ENCODE data around the gene TRABD2B. TPM values are rescaled to one million over a fixed set of nuclear protein-coding genes. Genes with fewer than 3 reads are reported as not detected.

The TRABD2B gene
- total RNA-seq, 1 donor from 2014 or later = 6.7 TPM

DNA sequence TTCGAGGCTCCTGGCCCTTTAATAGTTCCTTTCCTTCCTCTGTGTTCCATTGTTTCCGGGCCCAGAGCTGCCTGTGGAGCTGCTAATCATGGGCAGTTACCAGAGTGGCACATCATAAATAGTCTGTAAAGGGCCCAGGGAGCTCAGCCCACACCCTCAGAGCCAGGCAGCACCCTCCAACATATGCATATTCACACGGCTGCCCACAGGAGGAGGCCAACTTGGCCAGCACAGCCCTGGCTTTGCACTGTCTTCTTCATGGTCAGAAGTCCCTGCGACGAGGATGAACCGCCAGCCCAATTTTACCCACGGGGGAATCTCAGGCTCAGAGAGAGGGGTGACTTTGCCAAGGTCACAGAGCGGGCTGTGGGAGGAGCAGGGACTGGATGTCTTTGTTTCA, 172.5 kb downstream of the TRABD2B start:
- TF ChIP-seq, protein P1, sequence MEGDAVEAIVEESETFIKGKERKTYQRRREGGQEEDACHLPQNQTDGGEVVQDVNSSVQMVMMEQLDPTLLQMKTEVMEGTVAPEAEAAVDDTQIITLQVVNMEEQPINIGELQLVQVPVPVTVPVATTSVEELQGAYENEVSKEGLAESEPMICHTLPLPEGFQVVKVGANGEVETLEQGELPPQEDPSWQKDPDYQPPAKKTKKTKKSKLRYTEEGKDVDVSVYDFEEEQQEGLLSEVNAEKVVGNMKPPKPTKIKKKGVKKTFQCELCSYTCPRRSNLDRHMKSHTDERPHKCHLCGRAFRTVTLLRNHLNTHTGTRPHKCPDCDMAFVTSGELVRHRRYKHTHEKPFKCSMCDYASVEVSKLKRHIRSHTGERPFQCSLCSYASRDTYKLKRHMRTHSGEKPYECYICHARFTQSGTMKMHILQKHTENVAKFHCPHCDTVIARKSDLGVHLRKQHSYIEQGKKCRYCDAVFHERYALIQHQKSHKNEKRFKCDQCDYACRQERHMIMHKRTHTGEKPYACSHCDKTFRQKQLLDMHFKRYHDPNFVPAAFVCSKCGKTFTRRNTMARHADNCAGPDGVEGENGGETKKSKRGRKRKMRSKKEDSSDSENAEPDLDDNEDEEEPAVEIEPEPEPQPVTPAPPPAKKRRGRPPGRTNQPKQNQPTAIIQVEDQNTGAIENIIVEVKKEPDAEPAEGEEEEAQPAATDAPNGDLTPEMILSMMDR (conservative IDR thresholded peaks at IDR 0.05) = no peak
- Mint-ChIP-seq H3K9me3 (no peaks in the 10 kb centered on the region), H3K4me3 (no peak overlapping the region), H3K36me3 (no peaks in the 10 kb centered on the region), H3K27ac (no peak overlapping the region), H3K4me1 (ENCODE audit: unreplicated experiment) (peaks cover 56% of the 10 kb centered on the region), H3K27me3 (peaks cover 6% of the 10 kb centered on the region)
- DNase-seq (ENCODE audit: extremely low spot score, unreplicated experiment) = no peak

DNA sequence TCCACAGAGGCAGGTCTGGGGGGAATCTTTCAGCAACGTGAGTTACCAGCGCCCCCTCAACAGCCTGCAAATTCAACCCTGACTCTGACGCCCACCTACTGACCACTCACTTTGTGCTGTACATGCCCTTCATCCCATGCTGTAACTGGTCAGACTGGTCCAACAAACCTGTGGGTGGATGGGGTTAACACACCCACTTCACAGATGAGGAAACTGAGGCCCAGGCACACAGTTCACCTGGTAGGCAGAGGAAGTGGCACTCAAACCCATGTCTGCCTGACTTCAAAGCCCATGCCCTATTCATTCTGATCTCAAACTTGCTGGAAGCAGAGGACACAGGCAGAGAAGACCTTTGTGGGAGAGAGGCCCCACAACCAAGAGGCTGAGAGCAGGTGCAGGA, 172.9 kb downstream of the TRABD2B start:
- TF ChIP-seq, protein P1 (conservative IDR thresholded peaks at IDR 0.05) = no peak
- Mint-ChIP-seq H3K4me1 (ENCODE audit: unreplicated experiment) (peaks cover 52% of the 10 kb centered on the region), H3K4me3 (no peak overlapping the region)

DNA sequence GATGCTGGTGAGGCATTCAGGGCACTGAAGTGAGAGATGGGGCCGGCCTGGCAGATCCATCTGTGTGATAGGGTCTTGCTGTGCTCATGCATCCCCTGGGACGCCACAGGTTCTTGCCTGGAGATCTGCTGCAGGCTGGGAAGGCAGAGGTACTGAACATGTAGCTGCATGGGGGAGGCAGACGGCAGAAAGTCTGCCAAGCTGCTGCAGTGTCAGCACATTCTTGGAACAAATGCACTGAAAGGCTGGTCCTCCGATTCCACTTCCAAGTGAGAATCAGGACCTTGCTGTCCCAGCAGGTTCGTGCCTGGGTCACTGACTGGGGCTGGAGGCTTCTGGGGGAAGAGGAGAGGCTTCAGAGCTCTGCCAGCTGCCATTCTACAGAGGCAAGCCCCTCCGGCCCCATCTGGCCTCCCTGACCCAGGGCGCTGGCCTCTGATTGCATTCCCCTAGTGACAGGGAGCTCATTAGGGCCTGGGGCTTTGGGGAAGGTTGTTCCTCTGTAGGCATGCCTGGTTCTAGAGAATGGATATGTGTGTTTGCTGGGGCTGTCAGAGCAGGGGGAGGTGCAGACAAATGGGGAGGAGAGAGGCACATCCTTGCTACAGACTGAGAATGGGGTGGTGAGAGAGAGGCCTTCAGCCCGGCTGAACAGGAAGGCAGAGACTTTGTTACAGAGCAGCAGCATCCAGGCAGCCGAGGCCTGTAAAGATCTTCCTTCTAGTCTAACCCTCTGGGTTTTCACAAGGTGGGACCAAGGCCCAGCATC, 174.0 kb downstream of the TRABD2B start:
- Mint-ChIP-seq H3K9me3 (no peaks in the 10 kb centered on the region), H3K4me1 (ENCODE audit: unreplicated experiment) (peaks cover 49% of the 10 kb centered on the region), H3K27ac (peak overlapping the region; percentile 77), H3K4me3 (peak overlapping the region; percentile 58), H3K36me3 (no peaks in the 10 kb centered on the region), H3K27me3 (no peaks in the 10 kb centered on the region)
- TF ChIP-seq, protein P1 (conservative IDR thresholded peaks at IDR 0.05) = no peak
- no peak for DNase-seq (ENCODE audit: extremely low spot score, unreplicated experiment)

More for the DNA sequence above, 172.9 kb downstream of the TRABD2B start:
- H3K27ac Mint-ChIP-seq = no peak overlapping the region
- H3K9me3 Mint-ChIP-seq = no peaks in the 10 kb centered on the region
- H3K36me3 Mint-ChIP-seq = no peaks in the 10 kb centered on the region
- H3K27me3 Mint-ChIP-seq = peaks cover 1% of the 10 kb centered on the region
- DNase-seq (ENCODE audit: extremely low spot score, unreplicated experiment) = no peak

DNA sequence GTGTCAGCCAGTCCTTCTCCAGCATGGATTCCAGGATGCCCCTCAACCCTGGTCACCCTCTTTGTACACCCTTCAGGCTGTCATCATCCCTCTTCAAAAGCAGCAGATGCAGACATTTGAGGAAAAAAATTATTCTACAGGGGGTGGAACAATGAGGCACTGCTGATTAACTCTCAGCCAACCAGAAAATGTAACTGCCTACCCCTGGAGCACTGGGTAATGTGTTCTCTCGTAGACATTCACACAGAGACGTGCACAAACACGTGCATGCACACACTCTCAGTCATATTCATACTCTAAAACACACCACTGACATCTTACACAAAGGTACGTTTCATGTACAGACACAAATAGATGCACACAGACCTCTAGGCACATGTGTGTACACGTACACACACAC, 175.4 kb downstream of the TRABD2B start:
- H3K36me3 Mint-ChIP-seq = no peaks in the 10 kb centered on the region
- no peak for DNase-seq (ENCODE audit: extremely low spot score, unreplicated experiment)
- H3K4me3 Mint-ChIP-seq = no peak overlapping the region
- TF ChIP-seq, protein P1 (conservative IDR thresholded peaks at IDR 0.05) = no peak
- no peaks in the 10 kb centered on the region for H3K27me3 Mint-ChIP-seq
- no peaks in the 10 kb centered on the region for H3K9me3 Mint-ChIP-seq
- peak overlapping the region; percentile 46 for H3K27ac Mint-ChIP-seq
- H3K4me1 Mint-ChIP-seq (ENCODE audit: unreplicated experiment) = peaks cover 50% of the 10 kb centered on the region

DNA sequence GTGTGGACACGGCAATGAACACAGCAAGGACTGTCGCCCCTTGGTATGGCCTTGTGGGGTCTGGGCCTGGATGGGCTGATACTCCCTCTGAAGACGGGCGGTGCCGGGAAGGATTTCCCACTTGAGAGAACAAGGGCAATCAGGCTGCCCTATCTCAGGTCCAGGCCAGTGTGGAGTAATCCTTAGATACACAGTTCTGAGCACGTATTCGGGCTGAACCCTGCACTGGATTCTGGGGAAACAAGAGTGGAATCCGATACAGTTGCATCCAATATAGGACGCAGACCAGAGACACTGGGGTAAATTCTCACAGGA, 177.7 kb downstream of the TRABD2B start:
- no peak for DNase-seq (ENCODE audit: extremely low spot score, unreplicated experiment)
- TF ChIP-seq, protein P1 (conservative IDR thresholded peaks at IDR 0.05) = no peak
- Mint-ChIP-seq H3K27me3 (peaks cover 3% of the 10 kb centered on the region), H3K4me1 (ENCODE audit: unreplicated experiment) (peaks cover 61% of the 10 kb centered on the region), H3K4me3 (no peak overlapping the region), H3K9me3 (no peaks in the 10 kb centered on the region), H3K27ac (no peak overlapping the region), H3K36me3 (no peaks in the 10 kb centered on the region)

Data from type B pancreatic cell (in vitro differentiated cells).